ENCODE measurements around the gene MCM3AP.
A peak's percentile ranks its signal among the peaks of the same experiment; 100 is the strongest.
"Not testable (repeated sequence)": the region's sequence is repeated elsewhere in the genome, so short reads cannot be mapped to it uniquely, and the experiment has no call there.

The MCM3AP gene

DNA sequence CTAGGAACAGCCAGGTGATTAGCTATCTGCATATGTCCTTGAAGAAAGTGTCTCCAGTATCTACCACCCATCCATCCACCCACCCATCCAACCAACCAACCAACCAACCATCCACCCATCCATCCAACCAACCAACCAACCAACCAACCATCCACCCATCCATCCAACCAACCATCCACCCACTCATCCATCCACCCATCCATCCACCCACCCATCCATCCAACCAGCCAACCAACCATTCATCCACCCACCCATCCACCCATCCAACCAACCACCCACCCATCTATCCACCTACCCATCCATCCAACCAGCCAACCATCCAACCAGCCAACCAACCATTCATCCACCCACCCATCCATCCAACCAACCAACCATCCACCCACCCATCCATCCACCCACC lies 26.2 kb upstream of the MCM3AP start:
- DNase-seq (ENCODE audit: low spot score) = no peak

DNA sequence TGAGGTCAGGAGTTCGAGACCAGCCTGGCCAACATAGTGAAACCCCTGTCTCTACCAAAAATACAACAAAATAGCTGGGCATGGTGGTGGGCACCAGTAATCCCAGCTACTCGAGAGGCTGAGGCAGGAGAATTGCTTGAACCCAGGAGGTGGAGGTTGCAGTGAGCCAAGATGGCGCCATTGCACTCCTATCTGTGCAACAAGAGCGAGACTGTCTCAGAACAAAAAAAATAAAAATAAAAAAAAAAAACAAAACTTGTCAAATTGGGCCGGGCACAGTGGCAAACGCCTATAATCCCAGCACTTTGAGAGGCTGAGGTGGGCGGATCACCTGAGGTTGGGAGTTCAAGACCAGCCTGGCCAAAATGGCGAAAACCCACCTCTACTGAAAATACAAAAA lies 24.8 kb upstream of the MCM3AP start:
- DNase-seq (ENCODE audit: low spot score) = not testable (repeated sequence)

DNA sequence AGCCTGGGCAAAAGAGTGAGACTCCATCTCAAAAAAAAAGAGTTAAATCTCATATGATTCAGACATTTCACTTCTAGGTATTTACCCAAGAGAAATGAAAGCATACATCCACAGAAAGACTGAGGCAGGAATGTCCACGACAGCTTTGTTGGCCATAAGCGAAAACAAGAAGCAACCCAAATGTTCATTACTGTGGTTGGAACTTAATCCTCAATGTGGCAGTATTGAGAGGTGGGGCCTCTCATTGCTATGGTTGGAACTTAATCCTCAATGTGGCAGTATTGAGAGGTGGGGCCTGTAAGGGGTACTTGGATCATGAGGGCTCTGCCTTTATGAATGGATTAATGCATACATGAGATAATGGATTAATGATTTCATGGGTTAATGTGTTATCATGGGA lies 23.0 kb upstream of the MCM3AP start:
- DNase-seq (ENCODE audit: low spot score) = no peak

DNA sequence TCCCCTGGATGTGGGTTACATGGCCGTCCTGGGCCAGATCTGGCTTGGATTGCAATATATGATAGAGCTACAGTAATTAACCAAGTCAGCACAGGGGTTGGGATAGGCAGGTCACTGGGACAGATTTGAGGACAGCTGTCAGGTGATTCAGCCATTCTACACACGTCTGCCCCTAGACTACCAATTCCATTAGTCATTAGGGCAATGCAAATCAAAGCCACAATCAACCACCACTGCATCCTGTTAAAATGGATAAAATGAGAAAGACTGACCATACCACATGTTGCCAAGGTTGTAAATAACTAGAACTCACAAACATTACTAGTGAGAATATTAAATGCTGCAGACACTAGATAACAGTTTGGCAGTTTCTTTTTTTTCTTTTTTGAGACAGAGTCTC lies 22.2 kb upstream of the MCM3AP start:
- DNase-seq (ENCODE audit: low spot score) = no peak

DNA sequence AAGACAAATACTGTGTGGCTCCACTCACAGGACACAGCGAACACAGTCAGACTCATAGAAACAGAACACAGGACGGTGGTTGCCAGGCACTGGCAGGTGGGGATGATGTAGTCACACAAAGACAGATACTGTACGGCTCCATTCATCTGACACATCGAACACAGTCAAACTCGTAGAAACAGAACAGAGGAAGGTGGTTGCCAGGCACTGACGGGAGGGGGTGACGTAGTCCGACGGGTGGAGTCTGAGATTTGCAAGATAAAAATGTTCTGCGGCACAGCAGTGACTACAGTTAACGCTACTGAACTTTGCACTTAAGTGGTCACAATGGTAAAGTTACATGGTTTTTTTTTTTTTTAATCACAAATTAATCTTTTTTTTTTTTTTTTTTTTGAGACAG lies 19.5 kb upstream of the MCM3AP start:
- DNase-seq (ENCODE audit: low spot score) = no peak

DNA sequence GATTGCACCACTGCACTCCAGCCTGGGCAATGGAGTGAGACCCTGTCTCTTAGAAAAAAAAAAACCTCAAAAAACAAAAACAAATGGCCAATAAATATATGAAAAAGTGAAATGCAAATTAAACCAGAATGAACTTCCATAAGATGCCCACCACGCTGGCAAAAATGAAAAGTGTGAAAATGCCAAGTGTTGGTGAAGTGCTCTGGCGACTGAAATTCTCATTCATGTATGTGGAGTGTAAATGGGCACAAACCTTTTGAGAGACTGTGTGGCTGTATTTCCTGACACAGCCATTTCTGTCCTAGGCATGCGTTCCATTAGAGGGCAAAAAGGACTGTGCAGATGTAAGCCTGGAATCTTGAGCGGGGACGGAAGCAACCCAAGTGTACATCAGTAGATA lies 19.0 kb upstream of the MCM3AP start:
- no peak for DNase-seq (ENCODE audit: low spot score)

DNA sequence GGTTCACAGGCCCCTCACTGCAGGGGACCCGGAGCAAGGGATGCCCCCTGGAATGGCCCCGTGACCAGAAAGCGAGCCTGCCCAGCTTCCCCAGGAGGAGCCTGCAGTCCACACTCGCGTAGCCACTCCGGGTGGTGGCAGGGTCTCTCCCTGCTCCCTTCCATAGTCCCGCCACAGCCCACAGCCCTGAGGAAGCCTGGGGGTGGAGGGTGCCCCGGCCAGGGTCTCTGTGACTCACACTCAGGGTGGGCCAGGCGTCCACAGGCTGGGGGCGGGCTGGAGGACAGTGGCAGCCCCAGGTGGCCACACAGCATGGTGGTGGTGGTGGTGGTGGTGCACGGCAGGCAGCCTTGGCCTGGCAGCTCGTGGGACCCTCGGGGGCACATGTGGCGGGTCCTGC lies 16.3 kb upstream of the MCM3AP start:
- DNase-seq (ENCODE audit: low spot score) = no peak

DNA sequence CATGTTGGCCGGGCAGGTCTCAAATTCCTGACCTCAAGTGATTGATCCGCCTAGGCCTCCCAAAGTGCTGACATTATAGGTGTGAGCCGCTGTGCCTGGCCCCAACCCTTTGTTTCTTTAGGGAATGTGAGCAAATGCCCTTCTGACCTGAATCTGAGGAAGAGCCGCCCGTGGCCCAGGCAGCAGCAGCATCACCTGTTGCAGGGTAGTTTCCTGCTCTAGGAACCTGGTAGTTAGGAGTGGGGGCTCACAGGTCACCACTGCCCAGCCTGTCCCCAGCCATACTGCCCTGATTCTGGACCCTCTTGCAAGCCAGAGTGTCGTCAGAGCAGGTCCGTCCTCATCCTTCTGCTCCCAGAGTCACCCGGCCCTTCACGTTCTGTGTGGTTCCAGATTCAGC lies 13.8 kb upstream of the MCM3AP start:
- DNase-seq (ENCODE audit: low spot score) = no peak

DNA sequence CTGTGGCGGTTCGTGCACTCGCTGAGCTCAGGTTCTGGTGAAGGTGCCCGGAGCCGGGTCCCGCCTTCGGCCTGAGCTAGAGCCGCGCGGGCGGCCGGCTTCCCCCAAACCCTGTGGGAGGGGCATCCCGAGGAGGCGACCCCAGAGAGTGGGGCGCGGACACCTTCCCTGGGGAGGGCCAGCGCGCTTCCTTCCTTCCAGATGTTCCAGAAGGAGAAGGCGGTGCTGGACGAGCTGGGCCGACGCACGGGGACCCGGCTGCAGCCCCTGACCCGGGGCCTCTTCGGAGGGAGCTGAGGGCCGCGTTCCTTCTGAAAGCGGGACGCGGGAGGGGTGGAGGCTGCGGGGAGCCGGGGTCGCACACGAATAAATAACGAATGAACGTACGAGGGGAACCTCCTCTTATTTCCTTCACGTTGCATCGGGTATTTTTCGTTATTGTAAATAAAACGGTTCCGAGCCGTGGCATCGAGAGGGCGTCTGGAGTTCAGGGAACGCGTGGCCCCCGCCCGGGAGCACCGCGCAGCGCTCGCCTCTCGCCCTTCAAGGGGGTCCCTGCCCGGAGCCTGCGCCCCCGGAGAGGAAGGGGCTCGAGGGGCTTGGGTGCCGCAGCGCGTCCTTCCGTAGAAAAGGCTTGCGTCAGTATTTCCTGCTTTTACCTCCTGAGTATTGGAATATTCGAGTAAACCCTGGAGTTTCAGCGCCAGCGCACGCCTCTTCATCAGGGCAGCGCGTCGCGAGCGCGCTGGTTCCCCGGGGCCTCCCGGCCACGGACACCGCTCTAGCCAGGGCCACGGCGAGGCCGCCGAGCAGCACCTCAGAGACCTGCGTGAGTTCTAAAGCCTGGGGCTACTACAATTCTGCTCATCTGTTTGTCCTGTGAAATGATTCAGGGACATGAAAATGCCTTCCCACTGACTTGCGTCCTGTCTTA lies 12.2 kb upstream of the MCM3AP start:
- DNase-seq (ENCODE audit: low spot score) = no peak

DNA sequence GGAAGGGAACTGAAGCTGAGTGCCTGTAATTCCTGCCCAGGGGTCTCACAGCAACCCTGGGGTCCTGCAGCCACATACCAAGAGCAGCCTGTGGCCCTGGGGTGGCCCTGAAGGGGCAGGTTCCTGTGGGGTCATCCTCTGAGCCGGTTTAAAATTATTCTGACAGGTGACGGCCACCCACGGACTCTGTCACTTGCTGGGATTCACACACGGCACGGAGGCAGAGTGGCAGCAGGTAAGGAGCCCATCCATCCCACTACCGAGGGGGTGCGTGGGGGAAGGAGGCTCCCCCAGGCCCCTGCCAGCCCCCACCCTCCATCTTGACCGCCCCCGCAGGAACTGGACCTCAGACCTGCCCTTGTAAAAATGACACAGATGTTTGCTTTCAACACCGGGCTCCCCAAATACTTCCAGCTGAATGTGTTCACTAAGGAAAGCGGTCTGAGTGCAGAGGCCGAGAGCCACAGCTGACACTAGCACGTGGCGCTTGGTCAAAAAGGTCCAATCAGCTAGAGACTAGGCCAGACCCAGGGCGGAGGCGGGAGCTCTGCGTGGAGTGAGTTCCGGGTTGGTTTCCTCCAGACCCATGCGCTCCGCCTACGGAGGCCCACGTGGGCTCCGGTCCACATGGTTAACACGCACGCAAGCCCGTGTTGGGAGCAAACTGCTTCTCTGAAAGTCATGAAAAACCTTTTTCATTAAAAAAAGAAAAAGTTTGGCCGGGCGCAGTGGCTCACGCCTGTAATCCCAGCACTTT lies 10.8 kb upstream of the MCM3AP start:
- no peak for DNase-seq (ENCODE audit: low spot score)

DNA sequence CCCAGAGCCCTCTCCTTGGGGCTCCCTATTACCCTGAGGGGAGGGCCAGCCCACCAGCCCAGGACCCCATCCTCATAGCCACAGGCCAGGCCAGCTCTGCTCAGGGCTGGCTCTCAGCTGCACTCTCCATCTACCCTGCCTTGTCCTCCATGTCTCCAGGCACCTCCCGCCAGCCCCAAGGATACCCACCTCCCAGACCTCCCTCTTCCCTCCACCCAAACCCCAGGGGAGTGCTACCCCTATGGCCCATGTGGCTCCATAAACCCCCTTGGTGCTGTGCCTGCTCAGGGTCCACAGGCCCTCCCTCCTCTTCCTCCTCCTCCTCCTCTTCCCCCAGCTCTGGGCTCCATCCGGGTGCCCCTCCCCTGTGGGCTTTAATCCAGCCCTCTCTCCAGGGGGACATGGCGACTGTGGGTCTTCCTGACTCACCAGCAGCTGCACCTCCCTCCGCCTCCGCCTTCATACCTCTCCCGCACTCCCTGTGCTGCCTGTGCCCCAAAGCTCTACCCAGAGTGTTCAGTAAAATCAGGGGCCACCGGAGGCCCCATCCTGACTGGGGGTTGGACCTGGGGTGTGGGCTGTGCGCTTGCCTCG lies 9.9 kb upstream of the MCM3AP start:
- DNase-seq (ENCODE audit: low spot score) = no peak

DNA sequence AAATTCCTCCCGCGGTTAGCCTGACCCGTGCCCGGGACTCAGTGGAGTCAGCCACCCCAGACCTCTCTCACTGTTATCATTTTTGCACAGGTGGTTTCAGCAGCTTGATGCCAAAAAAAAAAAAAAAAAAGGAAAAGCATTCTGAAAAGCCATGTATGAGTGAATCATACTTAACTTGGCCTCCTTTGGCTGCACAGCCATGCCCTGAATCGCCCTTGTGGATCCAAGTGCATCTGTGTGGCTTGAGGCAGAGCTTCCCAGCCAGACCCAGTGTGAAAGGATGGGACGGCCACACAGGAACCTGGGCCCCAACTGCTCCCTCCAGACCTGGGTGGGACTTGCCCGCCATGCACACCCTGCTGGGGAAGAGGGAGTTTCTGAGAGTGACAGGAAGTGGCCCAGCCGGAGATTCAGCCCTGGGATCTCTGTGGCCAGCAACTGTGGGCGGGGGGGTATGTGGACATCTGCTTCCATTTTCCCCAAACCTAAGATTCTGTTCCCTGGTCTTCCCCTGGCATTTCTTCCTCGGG lies 9.3 kb upstream of the MCM3AP start:
- DNase-seq (ENCODE audit: low spot score) = no peak

DNA sequence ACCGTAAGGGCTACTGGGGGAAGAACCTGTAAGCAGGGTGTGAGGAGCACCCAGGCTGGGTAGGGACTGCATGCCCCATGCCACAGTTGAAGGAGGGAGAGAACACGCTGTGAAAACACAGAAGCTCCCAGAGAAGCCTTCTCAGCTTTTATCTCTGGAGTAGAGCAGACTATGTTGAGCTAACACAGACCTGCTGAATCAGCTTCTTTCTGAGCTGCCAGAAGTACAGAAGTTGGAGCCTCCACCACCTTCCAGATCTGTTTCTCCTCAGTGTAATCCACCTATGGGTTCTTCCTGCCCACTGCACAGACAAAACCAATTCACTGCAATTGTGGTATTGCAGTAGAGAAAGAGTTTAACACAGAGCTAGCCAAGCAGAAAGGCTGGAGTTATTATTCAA lies 6.2 kb upstream of the MCM3AP start:
- no peak for DNase-seq (ENCODE audit: low spot score)

DNA sequence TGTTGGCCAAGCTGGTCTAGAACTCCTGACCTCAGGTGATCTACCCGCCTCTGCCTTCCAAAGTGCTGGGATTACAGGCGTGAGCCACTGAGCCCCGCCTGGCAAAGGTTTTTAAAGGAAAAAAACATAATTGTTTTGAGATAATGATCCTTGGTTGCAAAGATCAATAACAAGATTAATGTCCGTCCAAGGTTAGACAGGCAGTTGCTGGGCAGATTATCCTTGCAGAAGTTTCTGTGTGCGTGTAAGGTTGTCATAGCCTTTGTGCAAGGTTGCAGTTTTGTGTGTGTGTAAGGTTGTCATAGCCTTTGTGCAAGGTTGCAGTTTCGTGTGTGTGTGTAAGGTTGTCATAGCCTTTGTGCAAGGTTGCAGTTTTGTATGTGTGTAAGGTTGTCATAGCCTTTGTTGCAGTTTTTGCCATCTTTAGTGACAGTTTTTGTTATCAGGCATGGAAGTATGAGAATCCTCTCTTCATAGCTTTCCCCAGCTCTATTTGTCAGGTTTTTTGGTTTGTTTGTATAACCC lies 4.3 kb upstream of the MCM3AP start:
- DNase-seq (ENCODE audit: low spot score) = no peak

DNA sequence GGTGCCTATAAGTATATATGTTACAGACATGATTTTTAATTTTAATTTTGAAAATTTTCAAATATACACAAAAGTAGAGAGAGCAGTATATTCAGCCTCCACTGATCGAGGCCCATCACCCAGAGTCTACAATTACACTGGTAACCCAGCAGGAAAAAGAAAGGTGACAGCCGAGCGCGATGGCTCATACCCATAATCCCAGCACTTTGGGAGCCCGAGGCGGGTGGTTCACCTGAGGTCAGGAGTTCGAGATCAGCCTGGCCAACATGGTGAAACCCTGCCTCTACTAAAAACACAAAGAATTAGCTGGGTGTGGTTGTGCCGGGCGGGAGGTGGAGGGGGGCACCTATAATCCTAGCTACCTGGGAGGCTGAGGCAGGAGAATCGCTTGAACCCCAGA lies 2.1 kb upstream of the MCM3AP start:
- DNase-seq (ENCODE audit: low spot score) = no peak

DNA sequence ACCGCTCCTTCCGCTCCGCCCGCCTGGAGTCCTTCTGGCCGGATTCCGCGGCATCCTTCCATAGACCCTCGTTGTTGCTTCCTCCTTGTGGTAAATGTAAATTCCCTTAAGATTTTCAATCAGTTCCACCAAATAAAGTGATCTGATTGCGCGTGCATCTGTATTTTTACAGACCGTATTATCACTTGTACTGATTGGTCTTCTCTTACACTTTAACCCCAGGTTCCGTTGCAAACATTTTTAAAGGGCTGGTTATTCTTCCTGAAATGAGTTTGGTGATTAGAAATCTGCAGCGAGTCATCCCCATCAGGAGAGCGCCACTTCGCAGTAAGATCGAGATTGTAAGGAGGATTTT lies 1.2 kb upstream of the MCM3AP start:
- DNase-seq (ENCODE audit: low spot score) = peak; percentile 77

DNA sequence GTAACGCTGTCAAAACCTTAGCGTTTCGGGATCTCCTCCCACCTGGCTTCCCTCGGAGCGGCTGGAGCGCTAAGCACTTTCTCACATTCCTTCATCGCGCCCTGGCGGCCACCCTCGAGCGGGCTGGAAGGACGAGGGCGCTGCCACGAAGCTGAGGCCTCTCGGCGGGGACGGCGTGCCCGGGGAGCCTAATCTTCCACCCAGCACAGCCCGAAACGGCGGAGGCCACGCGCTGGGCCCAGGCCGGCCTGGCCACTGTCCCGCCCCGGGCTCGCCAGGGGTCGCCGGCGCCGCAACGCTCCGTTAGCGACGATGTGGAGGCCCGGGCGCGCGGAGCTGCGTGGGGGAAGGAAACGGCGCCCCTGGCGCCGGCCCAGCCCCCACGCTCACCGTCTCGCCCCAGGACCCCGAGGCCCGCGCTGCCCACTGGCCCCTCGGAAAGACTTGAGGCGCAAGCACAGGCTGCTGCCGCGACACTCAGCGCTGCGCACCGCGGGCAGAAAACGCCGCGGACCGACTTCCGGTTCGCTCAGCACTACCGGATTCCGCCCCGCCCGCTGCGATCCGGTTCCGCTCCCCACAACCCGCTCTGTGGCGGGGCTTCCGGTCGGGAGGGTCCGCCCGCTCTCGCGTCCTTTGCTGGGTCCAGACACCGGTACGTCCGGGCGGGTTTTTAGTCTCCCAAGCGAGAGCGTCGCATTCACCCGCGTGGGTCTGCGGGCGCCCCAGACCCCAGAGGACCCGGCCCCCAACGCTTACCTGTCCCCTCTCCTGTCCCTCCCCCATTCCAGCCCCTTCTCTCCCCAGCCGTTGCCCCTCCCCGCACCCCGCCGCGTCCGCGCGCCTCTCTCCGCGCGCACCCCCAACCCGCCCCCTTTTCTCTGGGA lies 593 bp upstream of the MCM3AP start, which contains the start of gene YBEY:
YBEY (plus strand) TSS at position 582 of the 887 bp plus-strand sequence. CDS start 572 bp downstream, outside the sequence.
- peak; percentile 90 for DNase-seq (ENCODE audit: low spot score)

DNA sequence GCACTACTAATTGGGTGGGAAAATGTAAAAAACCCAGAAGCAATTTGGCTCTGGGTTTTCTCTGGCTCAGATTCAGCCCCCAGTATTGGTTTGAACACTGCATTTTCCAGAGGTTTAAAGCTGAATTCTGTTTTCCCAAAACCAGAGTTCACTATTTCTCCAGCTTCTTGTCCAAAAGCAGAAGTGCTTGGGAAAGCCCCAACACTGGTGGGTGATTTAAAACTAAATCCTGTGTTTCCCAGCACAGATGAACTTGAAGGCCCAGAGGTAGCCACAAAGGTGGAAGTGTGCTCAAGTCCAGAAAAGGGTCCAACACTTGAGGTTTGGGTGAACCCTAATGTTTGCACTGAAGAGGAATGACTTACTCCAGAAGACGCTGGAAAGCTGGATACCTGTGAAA lies 678 bp downstream of the MCM3AP start:
- DNase-seq (ENCODE audit: low spot score) = no peak

DNA sequence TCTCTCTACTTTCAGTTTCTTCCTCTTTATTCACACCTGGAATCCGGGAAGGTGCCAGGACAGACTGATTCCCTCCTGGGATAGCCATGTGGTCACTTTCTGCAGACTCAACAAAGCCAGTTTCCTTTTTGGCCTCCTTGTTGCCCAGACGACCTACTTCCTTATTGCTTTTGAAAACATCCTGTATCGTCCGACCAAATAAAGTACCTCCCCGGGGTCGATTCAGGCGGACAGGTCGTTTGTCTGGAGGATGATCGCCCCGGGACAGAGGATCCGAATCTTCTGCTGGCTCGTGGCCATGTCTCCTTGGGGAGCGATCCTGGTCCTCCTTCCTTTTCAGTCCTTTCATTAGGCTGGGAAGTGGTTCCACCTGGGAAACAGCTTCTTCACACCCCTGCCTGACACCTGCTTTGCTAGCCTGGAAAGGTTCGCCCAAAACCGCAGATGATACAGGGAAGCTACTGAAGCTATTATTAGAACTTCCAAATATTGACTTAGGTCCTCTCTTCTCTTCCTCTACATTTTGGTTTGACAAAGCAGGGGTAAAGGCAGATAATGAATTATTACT lies 1.2 kb downstream of the MCM3AP start:
- peak; percentile 71 for DNase-seq (ENCODE audit: low spot score)

DNA sequence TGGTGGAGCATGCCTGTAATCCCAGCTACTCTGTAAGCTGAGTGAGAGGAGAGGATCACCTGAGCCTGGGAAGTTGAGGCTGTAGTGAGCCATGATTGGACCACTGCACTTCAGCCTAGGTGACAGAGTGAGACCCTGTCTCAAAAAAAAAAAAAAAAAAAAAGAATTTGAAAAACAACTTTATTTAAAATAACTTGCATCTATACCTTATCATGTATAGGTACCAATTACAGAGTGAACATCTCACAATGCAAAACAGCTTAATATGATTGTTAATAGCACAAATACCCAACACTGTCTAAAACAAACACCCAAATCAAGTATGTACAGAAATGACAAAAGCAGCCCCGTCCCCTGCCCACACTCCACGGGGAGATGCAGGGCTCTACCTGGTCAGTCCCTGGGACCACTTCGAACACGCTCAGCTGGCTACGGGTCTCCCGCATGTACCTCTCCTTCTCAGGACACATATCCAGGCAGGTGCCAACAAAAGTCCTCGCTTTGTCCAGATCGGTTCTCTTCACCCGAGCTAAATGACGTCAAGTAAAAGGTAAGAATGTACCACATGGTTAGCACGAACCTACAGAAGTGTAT lies 10.5 kb downstream of the MCM3AP start:
- no peak for DNase-seq (ENCODE audit: low spot score)

DNA sequence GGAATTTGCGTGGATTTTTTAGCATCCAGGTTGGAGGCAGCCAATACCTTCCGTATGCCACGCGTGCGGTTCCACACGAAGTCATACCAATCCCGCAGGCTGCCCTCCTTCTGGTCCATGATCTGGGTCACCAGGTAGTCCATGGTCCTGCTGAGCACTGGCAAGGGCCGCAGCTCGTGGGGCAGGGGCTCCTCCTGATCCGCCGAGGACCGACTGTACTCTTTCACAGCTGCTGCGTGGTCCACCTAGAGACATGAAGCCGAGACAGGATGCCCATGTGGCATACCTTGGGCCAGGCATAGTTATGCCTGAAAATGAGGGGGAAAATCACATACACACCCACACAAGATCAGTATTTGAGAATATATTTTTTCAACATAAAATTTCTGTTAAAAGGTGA lies 12.1 kb downstream of the MCM3AP start:
- DNase-seq (ENCODE audit: low spot score) = no peak

All from RKO (cell line).